Fibroblast of peridontal ligament (primary cell): Measurements from ENCODE around the gene TSNAXIP1.
"Not testable (repeated sequence)": the region's sequence is repeated elsewhere in the genome, so short reads cannot be mapped to it uniquely, and the experiment has no call there.

Experiments
- DNase-seq: peaks from one replicate; pipeline ENCODE4 v3.0.0-alpha.2; 2010; ENCODE audit errors: extremely low read depth

The TSNAXIP1 gene

GRCh38 chr16:67858500-67858899 lies 51.8 kb downstream of the TSNAXIP1 start:
- DNase-seq, result no peak

- DNase-seq, result peak; percentile 58
Measured at GRCh38 chr16:67860589-67861398, 54.1 kb downstream of the TSNAXIP1 start.

GRCh38 chr16:67861877-67862276 lies 55.2 kb downstream of the TSNAXIP1 start:
- no peak for DNase-seq

- DNase-seq, result peak; percentile 87
Measured at GRCh38 chr16:67862623-67863583, 56.2 kb downstream of the TSNAXIP1 start.

GRCh38 chr16:67864044-67864443 lies 57.4 kb downstream of the TSNAXIP1 start:
- not testable (repeated sequence) for DNase-seq

GRCh38 chr16:67864594-67864993 lies 57.9 kb downstream of the TSNAXIP1 start:
- no peak for DNase-seq

GRCh38 chr16:67865318-67865717 lies 58.6 kb downstream of the TSNAXIP1 start:
- DNase-seq, result peak; percentile 45

- no peak for DNase-seq
Measured at GRCh38 chr16:67868290-67868689, 61.6 kb downstream of the TSNAXIP1 start.

GRCh38 chr16:67869653-67870052 lies 63.0 kb downstream of the TSNAXIP1 start:
- DNase-seq, result no peak

GRCh38 chr16:67871256-67871655 lies 64.6 kb downstream of the TSNAXIP1 start:
- no peak for DNase-seq

- DNase-seq, result no peak
Measured at GRCh38 chr16:67872131-67872630, 65.5 kb downstream of the TSNAXIP1 start.

GRCh38 chr16:67872631-67873434 lies 66.1 kb downstream of the TSNAXIP1 start, which contains the start of gene EDC4:
Gene EDC4, plus strand, starts transcription at chr16:67873052. Its CDS starts 210 bp downstream, at chr16:67873262.
- DNase-seq, result peak; percentile 65

- no peak for DNase-seq
Measured at GRCh38 chr16:67873435-67874370, 67.0 kb downstream of the TSNAXIP1 start.

- DNase-seq, result no peak
Measured at GRCh38 chr16:67874372-67874771, 67.7 kb downstream of the TSNAXIP1 start.

- DNase-seq, result no peak
Measured at GRCh38 chr16:67877064-67877463, 70.4 kb downstream of the TSNAXIP1 start.
